ENCODE results near the gene CLDN5.

- TF ChIP-seq YY1 (tag by site-specific recombination; IDR thresholded peaks at IDR 0.05) = no peak
- TF ChIP-seq, protein P1, sequence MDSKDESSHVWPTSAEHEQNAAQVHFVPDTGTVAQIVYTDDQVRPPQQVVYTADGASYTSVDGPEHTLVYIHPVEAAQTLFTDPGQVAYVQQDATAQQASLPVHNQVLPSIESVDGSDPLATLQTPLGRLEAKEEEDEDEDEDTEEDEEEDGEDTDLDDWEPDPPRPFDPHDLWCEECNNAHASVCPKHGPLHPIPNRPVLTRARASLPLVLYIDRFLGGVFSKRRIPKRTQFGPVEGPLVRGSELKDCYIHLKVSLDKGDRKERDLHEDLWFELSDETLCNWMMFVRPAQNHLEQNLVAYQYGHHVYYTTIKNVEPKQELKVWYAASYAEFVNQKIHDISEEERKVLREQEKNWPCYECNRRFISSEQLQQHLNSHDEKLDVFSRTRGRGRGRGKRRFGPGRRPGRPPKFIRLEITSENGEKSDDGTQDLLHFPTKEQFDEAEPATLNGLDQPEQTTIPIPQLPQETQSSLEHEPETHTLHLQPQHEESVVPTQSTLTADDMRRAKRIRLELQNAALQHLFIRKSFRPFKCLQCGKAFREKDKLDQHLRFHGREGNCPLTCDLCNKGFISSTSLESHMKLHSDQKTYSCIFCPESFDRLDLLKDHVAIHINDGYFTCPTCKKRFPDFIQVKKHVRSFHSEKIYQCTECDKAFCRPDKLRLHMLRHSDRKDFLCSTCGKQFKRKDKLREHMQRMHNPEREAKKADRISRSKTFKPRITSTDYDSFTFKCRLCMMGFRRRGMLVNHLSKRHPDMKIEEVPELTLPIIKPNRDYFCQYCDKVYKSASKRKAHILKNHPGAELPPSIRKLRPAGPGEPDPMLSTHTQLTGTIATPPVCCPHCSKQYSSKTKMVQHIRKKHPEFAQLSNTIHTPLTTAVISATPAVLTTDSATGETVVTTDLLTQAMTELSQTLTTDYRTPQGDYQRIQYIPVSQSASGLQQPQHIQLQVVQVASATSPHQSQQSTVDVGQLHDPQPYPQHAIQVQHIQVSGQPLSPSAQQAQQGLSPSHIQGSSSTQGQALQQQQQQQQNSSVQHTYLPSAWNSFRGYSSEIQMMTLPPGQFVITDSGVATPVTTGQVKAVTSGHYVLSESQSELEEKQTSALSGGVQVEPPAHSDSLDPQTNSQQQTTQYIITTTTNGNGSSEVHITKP (tag by site-specific recombination; IDR thresholded peaks at IDR 0.05) = no peak
- TF ChIP-seq ZNF521 (tag by site-specific recombination; IDR thresholded peaks at IDR 0.05) = no peak
- TF ChIP-seq REST (tag by site-specific recombination; IDR thresholded peaks at IDR 0.05) = no peak
- TF ChIP-seq, protein P2, sequence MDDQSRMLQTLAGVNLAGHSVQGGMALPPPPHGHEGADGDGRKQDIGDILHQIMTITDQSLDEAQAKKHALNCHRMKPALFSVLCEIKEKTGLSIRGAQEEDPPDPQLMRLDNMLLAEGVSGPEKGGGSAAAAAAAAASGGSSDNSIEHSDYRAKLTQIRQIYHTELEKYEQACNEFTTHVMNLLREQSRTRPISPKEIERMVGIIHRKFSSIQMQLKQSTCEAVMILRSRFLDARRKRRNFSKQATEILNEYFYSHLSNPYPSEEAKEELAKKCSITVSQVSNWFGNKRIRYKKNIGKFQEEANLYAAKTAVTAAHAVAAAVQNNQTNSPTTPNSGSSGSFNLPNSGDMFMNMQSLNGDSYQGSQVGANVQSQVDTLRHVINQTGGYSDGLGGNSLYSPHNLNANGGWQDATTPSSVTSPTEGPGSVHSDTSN (CRISPR knock-in tag; IDR thresholded peaks at IDR 0.05) = no peak
- TF ChIP-seq ZNF146 (tag by site-specific recombination; IDR thresholded peaks at IDR 0.05) = no peak
- no peak for TF ChIP-seq ZNF311 (tag by site-specific recombination; IDR thresholded peaks at IDR 0.05; ENCODE audit: borderline replicate concordance)
- TF ChIP-seq ZNF843 (tag by site-specific recombination; IDR thresholded peaks at IDR 0.05) = no peak
These were observed 12.4 kb upstream of the CLDN5 start for GRCh38 chr22:19536564-19536963.
